HTR-8/SVneo (cell line): ENCODE data around the gene ARNT2.

Experiments used
- DNase-seq: peaks from one replicate; pipeline ENCODE4 v3.0.0; 2011; ENCODE audit warnings: low spot score, mixed read lengths; ENCODE audit not compliant: insufficient read length
- FAIRE-seq: peaks from 2 replicates; lab custom pipeline; 2011; peaks lifted over from hg19 to GRCh38; lab: Jason Lieb, UNC

Gene ARNT2

DNA sequence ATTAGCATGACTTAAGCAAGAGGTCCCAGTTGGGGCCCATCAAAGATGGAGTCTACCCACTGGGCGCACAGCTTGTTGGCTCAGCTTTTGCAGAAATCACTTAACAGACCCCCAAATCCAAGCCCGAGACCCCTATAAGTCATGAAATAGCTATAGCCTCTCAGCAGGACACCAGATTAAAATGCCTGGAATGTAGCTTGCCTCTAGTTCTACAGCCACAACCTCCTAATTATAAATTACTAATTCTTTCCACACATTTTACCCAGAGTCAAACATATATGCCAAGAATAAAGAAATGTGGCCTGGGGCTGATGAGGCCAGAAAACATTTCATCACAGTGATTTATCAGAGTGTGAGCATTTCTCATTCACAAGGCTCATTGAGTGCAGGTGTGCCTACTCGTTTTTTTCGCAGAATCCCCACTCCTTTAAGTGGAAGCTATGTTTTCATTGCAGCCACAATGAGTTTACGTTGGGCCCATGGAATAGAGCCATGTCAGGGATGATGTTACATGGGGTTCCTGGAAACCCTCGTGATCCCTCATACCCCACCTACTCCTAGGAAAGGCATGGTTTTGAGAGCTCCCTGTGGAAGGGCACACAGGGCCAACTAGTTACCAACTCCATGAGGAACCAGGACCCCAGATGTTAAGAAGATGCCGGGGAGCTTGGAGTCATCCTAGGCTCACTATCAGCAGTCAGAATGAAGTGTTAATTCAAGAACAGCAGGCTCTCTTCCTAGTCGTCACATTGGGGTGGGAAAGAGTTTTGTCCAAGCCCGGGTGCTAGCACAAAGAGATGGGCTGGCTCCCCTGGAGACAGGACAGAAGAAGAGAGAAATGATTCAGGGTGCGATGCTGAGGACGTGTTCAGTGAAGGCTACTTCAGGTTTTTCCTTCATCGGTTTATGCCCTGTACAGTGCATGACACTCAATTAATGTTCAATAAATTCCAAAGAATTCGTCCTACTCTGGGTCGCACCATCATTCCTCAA lies 200.7 kb downstream of the ARNT2 start:
- no peak for DNase-seq
- no peak for FAIRE-seq

DNA sequence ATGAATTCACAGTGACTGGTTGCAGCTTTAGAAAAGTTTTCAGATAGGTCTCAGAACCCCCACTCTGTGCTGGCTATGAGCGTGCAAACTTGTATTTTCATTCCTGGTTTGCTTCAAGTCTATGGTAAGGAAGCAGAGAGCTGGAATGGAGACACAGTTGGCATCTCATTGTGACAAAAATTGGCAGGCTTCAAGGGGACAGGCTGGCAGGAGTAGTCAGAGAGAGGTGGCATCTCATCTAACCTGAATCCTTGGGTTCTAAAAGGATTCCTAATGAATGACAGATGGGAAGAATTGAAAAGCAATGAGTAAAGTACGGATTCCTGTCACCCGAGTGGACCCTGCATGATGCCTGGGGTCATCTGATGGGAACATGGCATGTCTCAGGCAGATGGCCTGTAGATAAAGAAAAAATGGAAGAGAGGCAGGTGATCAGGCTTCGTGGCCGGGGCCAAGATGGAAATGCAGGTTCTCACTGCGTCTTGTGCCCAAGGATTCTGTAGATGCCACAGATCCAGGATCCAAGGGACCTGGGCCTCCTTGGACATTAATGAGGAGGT lies 201.5 kb downstream of the ARNT2 start:
- FAIRE-seq, result no peak
- DNase-seq, result no peak

DNA sequence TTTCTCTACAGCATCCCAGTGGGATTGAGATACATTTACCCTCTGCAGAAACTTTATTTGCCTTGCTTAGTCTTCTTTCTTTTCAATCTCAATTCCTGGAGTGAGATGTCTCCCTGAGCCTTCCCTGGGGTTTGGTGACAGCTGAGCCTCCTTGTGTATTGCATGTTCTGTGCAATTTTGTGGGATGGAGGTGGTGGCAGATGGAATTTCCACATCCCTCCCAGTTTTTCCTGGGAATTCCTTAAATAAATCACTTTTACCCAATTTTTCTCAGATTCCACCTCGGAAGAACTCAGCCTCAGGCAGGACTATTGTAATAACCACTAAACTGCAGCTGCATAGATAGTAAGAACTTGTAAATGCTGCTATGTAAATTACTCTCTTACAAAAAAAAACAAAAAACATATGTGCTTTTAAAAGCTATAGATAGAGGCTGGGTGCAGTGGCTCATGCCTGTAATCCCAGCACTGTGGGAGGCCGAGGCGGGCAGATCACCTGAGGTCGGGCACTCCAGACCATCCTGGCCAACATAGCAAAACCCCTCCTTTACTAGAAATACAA lies 202.4 kb downstream of the ARNT2 start:
- DNase-seq (no peak), FAIRE-seq (no peak)

DNA sequence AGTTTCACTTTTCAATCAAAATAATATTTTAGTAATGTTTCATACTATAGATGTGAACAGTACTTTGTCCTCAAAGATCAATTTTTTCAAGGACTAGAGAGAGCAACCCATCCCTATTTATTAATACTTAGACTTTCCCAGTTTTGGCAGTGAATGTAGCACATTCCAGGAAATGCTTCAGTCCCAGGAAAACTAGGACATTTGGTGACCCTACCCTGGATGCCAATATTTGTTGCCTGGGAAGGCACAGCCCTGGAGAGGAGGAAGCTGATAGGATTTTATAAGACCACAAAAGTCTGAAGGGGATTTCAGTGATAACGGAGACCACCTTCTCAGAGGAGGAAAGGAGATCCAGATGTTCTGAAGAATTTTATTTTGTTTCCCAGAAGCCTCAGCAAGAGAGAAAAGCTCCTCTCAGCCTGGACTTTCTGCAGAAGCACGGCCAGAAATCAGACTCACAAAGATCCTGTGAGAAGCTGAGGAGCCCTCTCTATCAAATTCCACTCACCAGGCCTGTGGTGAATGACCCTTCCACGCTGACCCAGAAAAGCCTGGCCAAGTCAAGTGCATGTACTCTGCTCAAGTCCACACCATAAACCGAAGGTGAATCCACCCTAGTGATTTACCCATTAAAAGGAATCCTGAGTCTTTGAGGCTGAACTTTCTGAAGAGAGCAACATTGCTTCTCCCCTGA lies 203.3 kb downstream of the ARNT2 start:
- no peak for FAIRE-seq
- DNase-seq, result no peak

DNA sequence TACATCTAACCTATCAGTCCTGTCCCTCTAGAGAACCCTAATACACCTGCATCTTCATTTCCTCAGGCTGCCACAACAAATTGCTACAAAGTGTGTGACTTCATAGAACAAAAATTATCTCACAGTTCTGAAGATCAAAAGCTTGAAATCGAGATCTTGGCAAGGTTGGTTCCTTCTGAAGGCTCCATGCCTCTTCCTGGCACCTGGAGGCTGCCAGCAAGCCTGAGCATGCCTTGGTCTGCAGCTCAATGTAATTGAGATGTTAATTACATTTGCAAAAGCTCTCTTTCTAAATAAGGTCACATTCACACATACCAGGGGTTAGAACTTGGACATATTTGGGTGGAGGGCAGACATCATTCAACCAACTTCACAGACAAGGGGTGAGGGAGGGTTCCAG lies 204.5 kb downstream of the ARNT2 start:
- DNase-seq (no peak), FAIRE-seq (no peak)

DNA sequence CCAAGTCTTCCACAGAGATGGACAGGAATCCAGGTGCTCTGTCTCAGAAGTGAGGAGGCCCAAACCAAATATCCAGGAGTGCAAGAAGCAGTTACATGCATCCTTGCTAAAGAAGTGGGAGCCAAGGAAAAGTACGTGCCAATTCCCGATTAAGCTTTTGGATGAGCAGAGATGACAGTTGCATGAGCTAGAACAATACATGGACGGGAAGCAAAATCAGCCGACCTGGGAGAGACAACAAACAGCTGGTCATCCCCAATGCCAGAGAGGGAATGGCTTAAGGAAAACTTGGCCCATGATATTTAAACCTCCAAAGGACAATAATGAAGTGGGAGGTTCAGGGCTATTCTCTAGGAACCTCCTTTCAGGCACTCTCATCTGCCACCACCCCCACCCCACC lies 204.9 kb downstream of the ARNT2 start:
- DNase-seq (no peak), FAIRE-seq (no peak)

DNA sequence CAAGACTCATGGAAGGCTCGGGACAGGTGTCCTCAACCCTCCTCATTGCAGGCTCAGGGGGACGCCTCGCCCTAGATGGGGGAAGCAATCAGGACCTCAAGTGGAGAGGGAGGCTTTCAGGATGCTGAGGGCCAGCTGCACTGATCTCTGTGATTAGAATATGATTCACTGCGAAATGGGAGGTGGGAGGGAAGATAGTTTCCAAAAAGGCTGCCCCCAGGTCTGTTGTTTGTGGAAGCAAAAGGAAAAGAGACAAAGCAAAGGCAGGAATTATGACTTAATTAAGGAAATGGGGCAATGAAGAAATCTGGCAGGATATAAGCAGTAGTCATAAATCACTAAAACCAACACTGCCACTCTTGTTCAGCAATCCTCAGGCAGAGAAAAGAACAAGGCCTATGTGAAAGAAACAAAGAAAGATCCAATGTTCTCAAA lies 205.3 kb downstream of the ARNT2 start:
- no peak for FAIRE-seq
- no peak for DNase-seq

DNA sequence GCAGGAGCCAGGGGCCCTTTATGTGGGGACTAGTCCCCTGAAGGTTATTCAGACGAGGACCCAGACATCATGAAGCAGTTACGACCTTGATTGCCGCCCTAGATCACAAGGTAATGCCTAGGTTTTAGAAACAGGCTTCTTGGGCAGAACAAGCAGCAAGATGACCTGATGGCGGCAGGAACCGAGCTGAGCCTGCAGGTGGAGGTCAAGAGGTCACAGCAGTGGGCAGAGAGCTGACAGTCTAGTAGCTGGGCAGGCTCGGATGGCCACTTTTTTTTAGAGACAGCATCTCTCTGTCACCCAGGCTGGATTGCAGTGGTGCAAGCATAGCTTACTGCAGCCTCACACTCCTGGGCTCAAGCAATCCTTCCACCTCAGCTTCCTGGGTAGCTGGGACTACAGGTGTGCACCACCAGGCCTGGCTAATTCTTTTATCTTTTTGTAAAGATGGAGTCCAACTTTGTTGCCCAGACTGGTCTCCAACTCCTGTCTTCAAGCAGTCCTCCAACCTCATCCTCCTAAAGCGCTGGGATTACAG lies 207.4 kb downstream of the ARNT2 start:
- no peak for FAIRE-seq

DNA sequence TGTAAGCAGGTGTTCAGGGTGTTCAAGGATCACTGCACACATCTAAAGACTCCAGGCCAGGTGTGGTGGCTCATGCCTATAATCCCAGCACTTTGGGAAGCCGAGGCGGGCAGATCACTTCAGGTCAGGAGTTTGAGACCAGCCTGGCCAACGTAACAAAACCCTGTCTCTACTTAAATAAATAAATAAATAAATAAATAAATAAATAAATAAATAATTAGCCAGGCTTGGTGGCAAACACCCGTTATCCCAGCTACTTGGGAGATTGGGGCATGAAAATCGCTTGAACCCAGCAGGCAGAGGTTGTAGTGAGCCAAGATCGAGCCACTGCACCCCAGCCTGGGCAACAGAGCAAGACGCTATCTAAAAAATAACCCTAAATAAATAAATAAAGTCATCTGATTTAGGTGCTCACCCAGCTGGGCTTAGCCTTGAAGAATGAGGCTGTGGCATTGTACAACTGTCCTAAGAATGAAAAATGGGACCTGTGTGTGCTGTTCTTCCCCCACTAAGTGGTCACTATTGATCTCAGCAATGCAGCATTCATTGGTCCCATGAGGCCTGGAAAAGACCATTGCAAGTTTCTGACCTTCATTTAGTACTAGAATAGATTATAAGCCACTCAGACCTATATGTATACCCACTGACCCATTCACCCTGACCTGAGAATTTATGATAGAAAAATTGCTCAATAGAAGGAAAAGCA lies 208.1 kb downstream of the ARNT2 start:
- no peak for FAIRE-seq
- no peak for DNase-seq

More for the DNA sequence above, 207.4 kb downstream of the ARNT2 start:
- DNase-seq, result no peak

DNA sequence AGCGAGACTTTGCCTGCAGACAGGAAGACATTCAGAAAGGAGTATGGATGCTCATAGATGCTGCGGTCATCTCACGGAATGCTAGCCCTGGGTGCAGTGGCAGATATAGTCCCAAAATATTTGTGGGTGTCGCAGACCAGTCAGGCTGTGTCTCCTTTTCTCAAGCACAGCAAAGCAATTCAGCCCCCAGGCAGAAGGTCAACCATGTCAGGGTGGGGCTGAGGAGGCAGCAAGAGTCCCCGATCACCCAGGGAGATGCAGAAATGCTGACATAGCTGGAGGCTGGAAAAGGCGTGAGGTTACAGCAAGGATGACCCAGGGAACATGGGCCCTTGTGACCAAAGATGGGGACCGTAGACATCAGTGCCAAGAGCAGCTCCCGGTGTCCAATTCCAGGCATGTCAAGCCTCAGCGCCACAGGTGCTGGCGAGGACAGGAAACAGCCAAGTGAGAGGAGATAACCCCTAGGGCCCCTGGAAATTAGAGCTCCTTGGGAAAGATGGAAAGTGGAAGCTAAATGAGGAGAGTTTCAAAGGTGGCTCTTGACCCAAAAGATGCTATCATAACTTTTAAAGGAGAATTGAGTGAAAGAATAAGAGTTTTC lies 209.7 kb downstream of the ARNT2 start:
- FAIRE-seq (no peak), DNase-seq (no peak)

DNA sequence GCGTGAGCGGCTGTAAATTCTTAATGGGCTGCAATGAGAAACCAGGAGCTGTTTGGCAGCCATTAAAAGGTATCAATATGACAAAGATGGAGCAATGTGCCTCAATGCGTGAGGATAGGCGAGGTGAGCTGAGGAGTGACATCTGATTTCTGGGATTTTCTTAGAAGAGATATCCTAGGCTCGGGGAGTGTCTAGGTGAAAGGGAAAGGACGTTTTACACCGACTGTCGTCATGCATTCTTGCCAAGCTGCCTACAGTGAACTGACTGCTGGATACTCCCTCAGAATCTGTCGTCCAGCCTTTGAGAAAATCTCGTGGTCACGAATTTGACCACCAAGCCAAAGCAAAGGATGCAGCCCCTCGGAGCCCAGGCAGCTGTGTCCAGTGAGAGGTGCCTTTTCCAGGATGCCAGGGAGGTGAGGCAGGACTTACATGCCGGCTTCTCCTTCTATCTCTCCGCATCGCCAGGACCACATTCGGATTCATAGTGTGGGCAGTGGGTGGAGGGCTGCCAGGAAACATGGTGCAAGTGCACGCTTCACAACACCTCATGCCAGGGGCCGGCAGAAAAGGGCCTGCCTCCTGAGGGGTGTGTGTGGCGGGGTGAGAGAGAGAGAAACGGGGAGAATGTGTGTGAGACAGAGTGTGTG lies 210.7 kb downstream of the ARNT2 start:
- FAIRE-seq (no peak), DNase-seq (no peak)

DNA sequence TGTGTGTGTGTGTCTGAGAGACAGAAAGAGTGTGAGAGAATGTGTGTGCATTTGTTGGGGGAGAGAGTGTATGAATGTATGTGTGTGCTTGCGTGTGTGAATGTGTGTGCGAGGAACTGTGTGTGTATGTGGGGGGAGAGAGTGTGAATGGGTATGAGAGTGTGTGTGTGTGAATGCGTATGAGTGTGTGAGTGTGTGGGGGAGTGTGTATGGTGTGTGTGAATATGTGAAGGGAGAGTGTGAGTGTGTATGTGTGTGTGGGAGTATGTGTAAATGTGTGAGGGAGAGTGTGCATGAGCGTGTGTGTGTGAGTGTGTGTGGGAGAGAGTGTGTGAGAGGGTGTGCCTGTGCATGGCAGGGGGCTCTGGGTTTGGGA lies 211.2 kb downstream of the ARNT2 start:
- DNase-seq (no peak), FAIRE-seq (peak; percentile 70)

DNA sequence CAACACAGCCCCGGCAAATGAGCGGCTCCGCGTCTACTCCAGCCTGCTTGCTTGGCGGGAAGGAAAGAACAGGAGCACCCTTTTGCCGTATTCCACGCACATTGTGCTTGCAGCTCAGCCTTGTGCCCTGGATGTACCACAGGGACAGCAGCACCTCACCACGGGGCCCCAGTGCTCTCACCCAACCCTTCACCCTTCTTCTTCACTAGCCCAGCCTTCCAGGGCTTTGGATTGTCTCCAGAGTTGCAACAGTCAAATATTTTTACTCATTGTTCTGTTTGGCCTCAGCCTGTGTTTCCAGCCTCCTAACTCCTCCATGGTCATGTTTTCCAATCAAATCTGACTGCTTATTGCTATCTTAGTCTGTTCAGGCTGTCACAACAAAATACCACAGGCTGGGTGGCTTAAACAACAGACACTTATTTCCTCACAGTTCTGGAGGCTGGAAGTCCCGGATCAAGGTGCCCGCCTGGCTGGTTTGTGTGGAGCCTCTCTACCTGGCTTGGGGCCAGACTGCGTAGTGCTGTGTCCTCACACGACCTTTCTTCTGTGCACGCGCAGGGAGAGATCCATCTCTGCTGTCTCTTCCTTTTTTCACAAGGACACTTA lies 211.7 kb downstream of the ARNT2 start:
- FAIRE-seq (no peak), DNase-seq (no peak)

DNA sequence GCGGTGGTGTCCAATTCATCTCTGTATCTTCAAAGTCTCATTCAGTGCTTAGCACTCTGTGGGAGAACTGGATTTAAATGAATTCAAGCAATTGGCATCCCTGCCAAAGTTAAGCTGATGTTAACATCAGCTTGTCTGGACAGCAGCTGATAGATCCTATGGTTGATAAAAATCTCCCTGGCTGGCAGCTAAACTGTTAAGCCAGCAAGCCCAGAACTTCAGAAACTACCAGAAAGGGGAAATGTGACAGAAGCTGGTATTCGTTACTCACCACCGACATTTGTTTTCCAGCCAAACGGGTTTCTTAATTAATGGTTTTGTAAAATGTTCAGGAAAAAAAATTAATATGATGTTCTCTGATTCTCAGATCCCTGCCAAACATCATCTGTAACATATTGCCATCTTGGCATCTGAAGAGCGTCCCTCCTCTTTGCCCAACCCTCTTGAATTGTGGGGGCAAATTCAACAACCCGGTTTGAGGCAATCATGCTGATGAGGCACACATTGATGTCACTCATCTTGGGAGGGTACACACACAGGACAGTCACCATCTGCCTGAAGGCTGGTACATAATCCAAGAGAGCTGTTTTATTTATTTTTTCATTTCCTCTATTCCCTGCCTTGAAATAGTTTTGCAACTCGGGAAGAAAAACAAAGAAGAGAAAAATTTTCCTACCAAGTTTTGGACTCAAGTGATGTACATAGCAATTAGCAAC lies 214.7 kb downstream of the ARNT2 start:
- FAIRE-seq, result no peak

DNA sequence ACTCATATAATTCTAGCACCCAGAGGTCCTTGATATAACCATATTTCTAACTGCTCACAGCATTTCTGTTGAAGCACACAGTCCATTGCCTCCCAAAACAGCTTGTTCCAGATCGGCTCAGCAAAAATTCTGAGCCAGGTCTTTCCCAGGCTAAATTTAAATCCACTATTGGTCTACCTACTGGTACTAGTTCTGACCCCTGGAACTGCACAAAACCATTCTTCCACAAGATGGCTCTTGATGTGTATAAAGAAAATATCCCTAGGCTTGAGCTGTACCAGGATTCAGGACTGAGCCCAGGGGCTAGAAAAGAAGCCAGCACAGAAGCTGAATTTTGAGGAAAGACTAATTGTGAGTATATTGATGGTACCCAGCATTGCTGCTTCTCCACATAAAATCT lies 215.5 kb downstream of the ARNT2 start:
- FAIRE-seq (no peak), DNase-seq (no peak)

More for the DNA sequence above, 214.7 kb downstream of the ARNT2 start:
- DNase-seq, result no peak

DNA sequence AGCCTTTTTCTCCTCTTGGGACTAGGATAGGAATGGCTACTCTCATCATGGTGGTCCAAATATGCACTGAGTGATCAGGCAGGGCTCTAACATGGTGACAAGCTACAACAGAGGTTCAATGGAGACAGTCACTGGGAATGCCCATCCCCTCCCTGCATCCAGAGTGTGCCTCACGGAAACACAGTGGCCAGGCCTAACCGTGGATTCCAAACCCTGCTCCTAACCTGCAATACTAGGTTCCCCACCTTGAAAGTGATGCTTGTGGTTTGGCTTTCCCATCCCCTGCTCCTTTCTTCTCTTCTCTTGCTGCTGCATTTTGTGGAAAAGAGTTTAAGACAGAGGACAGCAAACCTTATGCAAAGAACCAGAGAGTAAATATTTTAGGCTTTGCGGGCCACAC lies 216.0 kb downstream of the ARNT2 start:
- FAIRE-seq (no peak), DNase-seq (no peak)

DNA sequence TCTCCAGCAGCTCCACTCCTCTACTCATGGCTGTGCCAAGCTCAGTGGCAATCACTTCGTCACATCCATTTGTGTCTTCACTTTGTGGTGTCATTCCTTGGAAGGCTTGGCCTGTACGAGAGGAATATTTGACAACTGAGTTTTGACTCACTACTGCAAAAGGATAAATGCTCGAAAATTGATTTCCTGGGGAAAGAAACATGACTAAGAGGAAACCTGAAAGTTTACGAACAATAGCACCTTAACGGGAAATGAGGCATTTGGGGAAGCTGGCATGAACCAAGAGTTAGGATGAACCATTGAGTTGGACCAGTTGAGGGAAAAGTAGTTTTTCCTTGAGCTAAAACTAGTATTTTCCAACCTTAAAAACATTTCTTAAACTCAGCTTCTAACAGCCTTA lies 216.7 kb downstream of the ARNT2 start:
- DNase-seq, result no peak
- no peak for FAIRE-seq

DNA sequence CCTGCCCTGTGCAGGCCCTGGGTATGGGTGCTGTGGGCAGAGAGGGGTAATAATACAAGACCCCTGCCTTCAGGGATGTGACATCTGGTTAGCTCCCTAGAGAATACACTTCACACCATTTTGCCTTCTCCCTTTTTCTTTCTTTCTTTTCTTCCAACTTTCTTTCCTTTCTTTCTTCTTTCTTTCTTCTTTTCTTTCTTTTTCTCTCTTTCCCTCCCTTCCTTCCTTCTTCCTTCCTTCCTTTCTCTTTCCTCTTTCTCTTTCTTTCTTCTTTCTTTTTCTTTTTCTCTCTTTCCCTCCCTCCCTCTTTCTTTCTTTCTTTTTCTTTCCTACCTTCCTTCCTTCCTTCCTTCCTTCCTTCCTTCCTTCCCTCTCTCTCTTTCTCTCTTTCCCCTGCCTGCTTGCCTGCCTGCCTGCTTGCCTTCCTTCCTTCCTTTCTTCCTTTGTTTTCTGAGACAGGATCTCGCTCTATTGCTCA lies 222.5 kb downstream of the ARNT2 start:
- DNase-seq (no peak), FAIRE-seq (no peak)
